ENCODE results near the gene TTLL4.

Gene TTLL4

GRCh38 chr2:218786133-218786532 is 75.5 kb downstream of the TTLL4 start:
- DNase-seq: no peak

DNA sequence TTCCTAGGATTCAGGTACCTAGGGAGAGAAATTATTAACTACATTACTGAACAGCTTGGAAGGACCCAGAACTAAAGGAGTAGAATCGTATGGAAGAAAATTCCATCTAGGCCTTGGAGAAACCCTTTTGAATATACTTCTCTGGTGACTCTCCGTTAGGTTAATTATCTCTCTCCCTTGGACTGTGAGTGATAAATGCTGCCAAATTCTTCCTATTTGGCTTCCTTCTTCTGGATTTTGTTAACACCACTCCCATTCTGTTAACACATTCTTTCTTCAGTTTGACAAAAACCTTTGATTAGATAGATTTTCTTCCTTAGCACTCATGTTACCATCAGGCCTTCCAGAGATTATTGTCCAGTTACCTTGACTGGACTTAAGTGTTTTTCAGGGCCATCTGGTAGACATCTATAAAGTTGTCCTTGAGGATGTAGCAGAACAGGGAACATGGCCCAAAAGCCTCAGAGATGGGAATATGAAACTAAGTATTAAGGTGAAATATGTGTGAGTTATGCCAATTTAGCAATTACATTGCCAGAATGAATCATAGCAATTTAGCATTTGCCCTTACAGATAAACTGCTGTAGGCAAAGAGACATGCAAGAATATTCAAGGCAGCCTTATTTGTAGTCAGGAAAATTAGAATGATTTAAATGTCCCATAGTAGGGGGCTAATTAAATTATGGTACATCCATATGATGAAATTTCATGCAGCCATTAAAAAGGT is 78.1 kb downstream of the TTLL4 start:
- no peak for DNase-seq

DNA sequence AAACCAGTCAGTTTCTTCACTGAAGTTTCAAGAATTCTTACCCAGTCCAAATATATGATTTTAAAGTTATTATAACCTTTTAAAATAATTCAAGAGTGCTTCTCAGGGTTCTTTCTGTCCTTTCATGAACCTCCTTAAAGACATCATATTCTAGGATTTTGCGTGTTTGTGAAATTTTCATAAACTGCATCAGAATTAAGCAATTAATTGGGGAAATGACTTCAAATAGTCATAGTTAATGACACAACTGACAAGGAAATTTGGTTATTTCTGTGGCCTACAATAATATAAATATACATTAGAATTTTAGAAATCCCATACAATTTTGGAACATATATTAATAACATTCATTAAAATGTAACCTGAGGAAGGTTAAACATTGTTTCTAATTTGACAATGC is 81.8 kb downstream of the TTLL4 start:
- no peak for DNase-seq

GRCh38 chr2:218796691-218797090 is 86.1 kb downstream of the TTLL4 start:
- DNase-seq: no peak

GRCh38 chr2:218798767-218799504 is 88.3 kb downstream of the TTLL4 start:
- DNase-seq: no peak

DNA sequence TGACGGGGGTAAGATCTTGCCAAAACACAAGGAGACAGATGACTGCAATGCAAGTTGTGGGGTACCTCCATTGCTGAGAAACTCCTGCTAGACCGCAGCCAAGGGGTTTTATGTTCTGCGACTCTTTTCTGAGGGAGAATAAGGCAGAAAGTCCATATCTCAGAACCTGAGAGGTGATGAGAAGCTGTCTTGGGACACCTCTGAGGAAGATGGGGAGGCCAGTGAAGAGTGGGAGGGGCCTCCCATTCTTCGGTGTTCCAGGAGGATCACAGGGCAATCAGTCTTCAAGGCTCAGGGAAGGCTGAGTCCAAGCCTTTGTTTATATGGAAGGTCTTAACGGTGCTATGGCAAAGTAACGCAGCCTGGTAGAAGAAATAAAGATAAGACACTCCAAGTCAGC is 89.4 kb downstream of the TTLL4 start:
- no peak for DNase-seq

DNA sequence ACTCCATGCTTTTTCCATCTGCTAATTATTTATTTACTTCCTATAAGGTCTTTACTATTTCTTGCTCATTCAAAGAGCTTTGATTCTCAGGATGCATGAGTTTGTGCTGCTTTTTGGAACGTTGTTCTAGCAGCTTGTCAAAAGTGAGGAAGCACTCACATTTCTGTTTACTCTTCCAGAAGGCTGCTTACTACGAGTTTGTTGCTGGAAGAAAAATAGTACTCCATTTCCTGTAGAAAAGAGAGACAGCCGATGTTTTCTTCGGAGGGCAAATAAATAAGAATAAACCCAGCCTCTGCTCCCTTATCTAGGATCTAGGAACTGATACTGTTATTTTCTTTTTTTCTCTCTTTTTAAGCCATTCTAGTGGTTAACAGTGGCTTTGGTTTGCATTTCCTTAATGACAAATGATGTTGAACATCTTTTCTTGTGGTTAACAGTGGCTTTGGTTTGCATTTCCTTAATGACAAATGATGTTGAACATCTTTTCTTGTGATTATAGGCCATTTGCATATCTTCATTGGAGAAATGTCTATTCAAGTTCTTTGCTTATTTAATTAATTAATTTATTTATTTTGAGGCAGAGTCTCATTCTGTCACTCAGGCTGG is 91.9 kb downstream of the TTLL4 start:
- DNase-seq: no peak

- no peak for DNase-seq
These were observed 94.2 kb downstream of the TTLL4 start for GRCh38 chr2:218804817-218805216.

All from COR-L47 (cell line).